ENCODE measurements around the gene SELENOF. TPM values are rescaled to one million over a fixed set of nuclear protein-coding genes. Genes with fewer than 3 reads are reported as not detected.

Gene SELENOF
- total RNA-seq, 1 experiment from 2014 or later, result 175 TPM

- no peak for TF ChIP-seq CTCF (IDR thresholded peaks at IDR 0.05 in 2 of 3, conservative IDR thresholded peaks at IDR 0.05 in 1 of 3; ENCODE audit: borderline replicate concordance in 1 of 3, insufficient read depth in 1 of 3, low read depth in 2 of 3, low read length in 2 of 3)
- TF ChIP-seq CBX3 (IDR thresholded peaks at IDR 0.05; ENCODE audit: low read depth), result no peak
- no peak for TF ChIP-seq FOSL1 (IDR thresholded peaks at IDR 0.05; ENCODE audit: low read depth)
- no peak for TF ChIP-seq RAD21 (IDR thresholded peaks at IDR 0.05; ENCODE audit: low read depth)
- TF ChIP-seq ZFX (IDR thresholded peaks at IDR 0.05), result no peak
- no peak for TF ChIP-seq SP1 (IDR thresholded peaks at IDR 0.05; ENCODE audit: low read depth)
- TF ChIP-seq EGR1 (IDR thresholded peaks at IDR 0.05; ENCODE audit: low read depth), result no peak
- no peak for TF ChIP-seq TCF7L2 (IDR thresholded peaks at IDR 0.05; ENCODE audit: borderline replicate concordance, extremely low read depth, insufficient read depth, insufficient read length)
These were observed 11.8 kb upstream of the SELENOF start (continued) for GRCh38 chr1:86925742-86926141.

- no peaks in the 10 kb centered on the region for H4K20me1 ChIP-seq (ENCODE audit: insufficient read depth)
- no peaks in the 10 kb centered on the region for H3K9me2 ChIP-seq (ENCODE audit: insufficient read depth)
- CTCF ChIA-PET, result no interaction called here
- DNase-seq (ENCODE audit: low read depth, low spot score), result no peak
- no peak overlapping the region for H3K4me3 ChIP-seq (replicated peaks in 1 of 2; ENCODE audit: low read depth in 1 of 2, low read length in 2 of 2)
- RAD21 ChIA-PET (ENCODE audit: low non-redundant PET in 1 of 2, low total read pairs in 2 of 2, uncharacterized antibody in 2 of 2, unreplicated experiment in 2 of 2), result no interaction called here
- H3K4me1 ChIP-seq (ENCODE audit: control insufficient read depth in 1 of 2, insufficient read depth in 2 of 2, low read length in 2 of 2), result no peaks in the 10 kb centered on the region
- no peak overlapping the region for H3K4me2 ChIP-seq (ENCODE audit: low read length)
- ATAC-seq, result no peak
- no peak overlapping the region for H3K9ac ChIP-seq (ENCODE audit: low read length)
- peaks cover 0 to 5% of the 10 kb centered on the region in 2 experiments; a peak in 1 of 4 replicates for H3K9me3 ChIP-seq (ENCODE audit: control insufficient read depth in 1 of 2, insufficient read depth in 1 of 2, low read depth in 1 of 2, low read length in 2 of 2)
- H2AFZ ChIP-seq (ENCODE audit: low read depth, low read length, poor library complexity, severe bottlenecking), result no peak overlapping the region
- H3K79me2 ChIP-seq (ENCODE audit: insufficient read depth, low read length), result peaks cover 64% of the 10 kb centered on the region
- peaks cover 0 to 4% of the 10 kb centered on the region in 2 experiments; a peak in 1 of 4 replicates for H3K36me3 ChIP-seq (ENCODE audit: control insufficient read depth in 1 of 2, insufficient read depth in 2 of 2, low read length in 2 of 2)
- H3K27ac ChIP-seq (ENCODE audit: low read depth, low read length), result no peak overlapping the region
- BruUV-seq (replicated peaks), result no TSS peak
- intact Hi-C loops (cut with micrococcal nuclease), result no loop called here
- POLR2A ChIA-PET, result no interaction called here
- no peaks in the 10 kb centered on the region for H3K27me3 ChIP-seq (ENCODE audit: insufficient read depth, low read length)
- TF ChIP-seq EGR1 (IDR thresholded peaks at IDR 0.05; ENCODE audit: low read depth), result no peak
- 0 out of 6 replicates have a peak, but pooled peaks of 1 of the 3 experiments have one; percentile 6 for TF ChIP-seq CTCF (IDR thresholded peaks at IDR 0.05 in 2 of 3, conservative IDR thresholded peaks at IDR 0.05 in 1 of 3; ENCODE audit: borderline replicate concordance in 1 of 3, insufficient read depth in 1 of 3, low read depth in 2 of 3, low read length in 2 of 3)
These were observed 10.5 kb upstream of the SELENOF start for GRCh38 chr1:86924324-86924960.
